COLO668 (cell line): ENCODE data around the gene PDZD2.
"Not testable (repeated sequence)": the region's sequence is repeated elsewhere in the genome, so short reads cannot be mapped to it uniquely, and the experiment has no call there.

Experiments
- DNase-seq: peaks from one replicate; lab custom pipeline; 2025; ENCODE audit not compliant: unreplicated experiment; lab: John Stamatoyannopoulos, UW

The PDZD2 gene

GRCh38 chr5:31963358-31964006, 324.6 kb downstream of the PDZD2 start:
- DNase-seq = no peak

- DNase-seq = no peak
These were observed 325.1 kb downstream of the PDZD2 start for GRCh38 chr5:31964007-31964360.

- DNase-seq = no peak
These were observed 326.3 kb downstream of the PDZD2 start for GRCh38 chr5:31965227-31965626.

GRCh38 chr5:31966936-31967335, 328.0 kb downstream of the PDZD2 start:
- no peak for DNase-seq

- DNase-seq = no peak
These were observed 328.5 kb downstream of the PDZD2 start for GRCh38 chr5:31967461-31967860.

- no peak for DNase-seq
These were observed 333.6 kb downstream of the PDZD2 start for GRCh38 chr5:31972558-31972957.

- not testable (repeated sequence) for DNase-seq
These were observed 336.3 kb downstream of the PDZD2 start for GRCh38 chr5:31975189-31975612.

GRCh38 chr5:31976169-31976568, 337.2 kb downstream of the PDZD2 start:
- DNase-seq = no peak

GRCh38 chr5:31981361-31981945, 342.5 kb downstream of the PDZD2 start:
- DNase-seq = no peak

- no peak for DNase-seq
These were observed 343.1 kb downstream of the PDZD2 start for GRCh38 chr5:31982027-31982426.

GRCh38 chr5:31982621-31983020, 343.7 kb downstream of the PDZD2 start:
- no peak for DNase-seq

GRCh38 chr5:31983851-31984250, 344.9 kb downstream of the PDZD2 start:
- DNase-seq = no peak

GRCh38 chr5:31984691-31985090, 345.8 kb downstream of the PDZD2 start:
- DNase-seq = no peak

GRCh38 chr5:31986101-31986500, 347.2 kb downstream of the PDZD2 start:
- no peak for DNase-seq

- no peak for DNase-seq
These were observed 349.2 kb downstream of the PDZD2 start for GRCh38 chr5:31987985-31988710.

- DNase-seq = no peak
These were observed 351.2 kb downstream of the PDZD2 start for GRCh38 chr5:31990081-31990650.

- no peak for DNase-seq
These were observed 351.8 kb downstream of the PDZD2 start for GRCh38 chr5:31990701-31991110.

GRCh38 chr5:31992377-31992776, 353.4 kb downstream of the PDZD2 start:
- DNase-seq = no peak

GRCh38 chr5:31993165-31993961, 354.4 kb downstream of the PDZD2 start:
- no peak for DNase-seq

- no peak for DNase-seq
These were observed 356.1 kb downstream of the PDZD2 start for GRCh38 chr5:31995006-31995405.

- no peak for DNase-seq
These were observed 356.8 kb downstream of the PDZD2 start for GRCh38 chr5:31995714-31996113.
